ENCODE results near the gene TMOD1.
A peak's percentile ranks its signal among the peaks of the same experiment; 100 is the strongest.
"Not testable (repeated sequence)": the region's sequence is repeated elsewhere in the genome, so short reads cannot be mapped to it uniquely, and the experiment has no call there.

TMOD1 gene

DNA sequence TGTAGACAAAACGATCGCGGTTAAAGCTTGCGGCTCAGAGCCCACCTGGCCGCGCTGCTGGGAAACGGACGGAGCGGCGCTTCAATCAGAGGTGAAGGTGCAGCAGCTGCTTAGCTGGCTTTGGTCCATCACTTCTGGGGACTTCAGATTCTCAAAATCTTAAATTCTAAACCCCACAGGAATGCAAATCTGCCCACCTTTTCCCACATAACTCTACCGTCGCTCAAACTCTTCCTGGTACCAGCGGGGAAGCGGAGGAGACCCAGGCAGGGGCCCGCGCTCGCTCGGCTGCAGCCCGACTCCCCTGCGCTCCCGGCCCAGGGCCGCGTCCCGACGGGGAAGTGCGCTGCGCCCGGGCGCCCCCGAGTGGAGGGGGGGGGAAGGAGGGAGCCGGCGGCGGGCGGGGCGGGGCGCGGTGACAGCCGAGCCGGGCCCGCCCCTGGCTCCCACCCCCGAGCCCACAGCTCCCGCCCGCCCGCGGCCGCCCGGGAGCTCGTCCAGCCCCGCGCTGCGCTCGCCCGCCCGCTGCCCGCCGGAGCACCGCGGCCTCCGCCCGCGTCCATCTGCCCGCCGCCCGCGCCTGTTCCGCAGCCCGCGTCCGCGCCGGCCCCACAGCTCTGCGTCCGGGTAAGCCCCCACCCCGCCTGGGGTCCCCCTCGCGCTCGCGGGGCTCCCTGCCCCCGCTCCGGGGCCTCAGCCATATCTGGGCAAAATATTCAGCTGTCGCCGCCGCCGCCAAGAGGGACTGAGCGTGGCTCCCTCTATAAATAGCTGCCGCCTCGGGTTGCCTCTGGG, at the start of gene TMOD1:
Gene TMOD1, plus strand, starts transcription at position 490 of the 795 bp plus-strand sequence. CDS start 22,523 bp downstream, outside the sequence.
- in situ Hi-C loops (cut with HindIII; ENCODE audit: low pct_unique_long_range_greater_than_20kb, low sequenced_read_pairs) = no loop called here
- DNase-seq (ENCODE audit: low read depth in 1 of 2, low spot score in 1 of 2) = peak; percentile 72 to 87

DNA sequence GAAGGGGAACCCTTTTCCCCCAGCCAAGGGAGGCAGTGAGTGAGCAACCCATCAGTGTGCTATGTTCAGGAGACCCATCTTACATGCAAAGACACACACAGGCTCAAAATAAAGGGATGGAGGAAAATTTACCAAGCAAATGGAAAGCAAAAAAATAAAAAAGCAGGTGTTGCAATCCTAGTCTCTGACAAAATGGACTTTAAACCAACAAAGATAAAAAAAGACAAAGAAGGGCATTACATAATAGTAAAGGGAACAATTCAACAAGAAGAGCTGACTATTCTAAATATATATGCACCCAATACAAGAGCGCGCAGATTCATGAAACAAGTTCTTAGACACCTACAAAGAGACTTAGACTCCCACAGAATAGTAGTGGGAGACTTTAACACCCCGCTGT, 47.9 kb upstream of the TMOD1 start:
- in situ Hi-C loops (cut with HindIII; ENCODE audit: low pct_unique_long_range_greater_than_20kb, low sequenced_read_pairs) = not testable (repeated sequence)

More for the DNA sequence above, at the start of gene TMOD1:
- TF ChIP-seq JUND (IDR thresholded peaks at IDR 0.05; ENCODE audit: low read depth) = no peak

DNA sequence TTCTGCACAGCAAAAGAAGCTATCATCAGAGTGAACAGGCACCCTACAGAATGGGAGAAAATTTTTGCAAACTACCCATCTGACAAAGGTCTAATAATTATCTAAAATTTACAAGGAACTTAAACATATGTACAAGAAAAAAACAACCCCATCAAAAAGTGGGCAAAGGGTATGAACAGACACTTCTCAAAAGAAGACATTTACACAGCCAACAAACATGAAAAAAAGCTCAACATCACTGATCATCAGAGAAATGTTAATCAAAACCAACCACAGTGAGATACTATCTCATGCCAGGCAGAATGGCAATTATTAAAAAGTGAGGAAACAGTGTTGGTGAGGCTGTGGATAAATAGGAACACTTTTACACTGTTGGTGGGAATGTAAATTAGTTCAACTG, 44.6 kb upstream of the TMOD1 start:
- DNase-seq (ENCODE audit: low read depth in 1 of 2, low spot score in 1 of 2); in situ Hi-C loops (cut with HindIII; ENCODE audit: low pct_unique_long_range_greater_than_20kb, low sequenced_read_pairs): not testable (repeated sequence)

More for the DNA sequence above, 47.9 kb upstream of the TMOD1 start:
- not testable (repeated sequence) for DNase-seq (ENCODE audit: low read depth in 1 of 2, low spot score in 1 of 2)

DNA sequence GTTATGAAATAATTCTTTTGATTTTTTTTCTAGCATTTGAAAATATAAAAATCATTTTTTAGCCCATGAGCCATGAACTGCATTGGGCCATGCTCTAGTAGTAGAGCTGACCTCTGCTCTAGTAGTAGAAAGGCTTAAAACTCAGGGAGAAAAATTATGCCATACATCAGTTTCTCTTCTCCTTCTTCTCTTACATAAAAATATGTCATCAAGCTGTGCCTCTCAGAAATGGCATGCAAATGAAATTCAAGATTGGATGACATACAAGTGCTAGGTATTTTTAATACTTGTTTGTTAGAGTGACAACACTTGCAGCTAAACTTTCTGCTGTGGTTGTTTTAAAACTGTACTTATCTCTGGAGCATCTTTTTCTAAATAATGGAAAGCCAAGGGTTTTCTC, 42.1 kb upstream of the TMOD1 start:
- in situ Hi-C loops (cut with HindIII; ENCODE audit: low pct_unique_long_range_greater_than_20kb, low sequenced_read_pairs) = no loop called here
- TF ChIP-seq JUND (IDR thresholded peaks at IDR 0.05; ENCODE audit: low read depth) = no peak

DNA sequence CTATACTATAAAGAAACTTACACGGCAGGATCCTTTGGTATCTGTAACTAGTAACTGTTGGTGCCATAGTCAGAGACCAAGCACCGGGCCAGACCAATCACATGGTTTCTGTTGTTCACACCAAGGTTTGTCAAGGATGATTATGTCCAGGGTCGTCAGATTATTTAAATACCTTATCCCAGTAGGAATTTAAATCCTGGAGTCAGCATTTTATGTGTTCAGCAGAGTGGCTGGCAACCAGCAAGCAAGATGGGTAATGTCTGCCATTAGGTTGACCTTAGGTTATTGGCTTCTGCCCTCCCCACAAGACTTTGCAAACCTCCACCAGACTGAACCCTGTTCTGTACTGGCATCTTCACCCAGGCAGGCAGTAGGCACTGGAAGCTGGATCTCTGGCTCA, 39.3 kb upstream of the TMOD1 start:
- no peak for TF ChIP-seq JUND (IDR thresholded peaks at IDR 0.05; ENCODE audit: low read depth)
- DNase-seq (ENCODE audit: low read depth in 1 of 2, low spot score in 1 of 2) = no peak
- in situ Hi-C loops (cut with HindIII; ENCODE audit: low pct_unique_long_range_greater_than_20kb, low sequenced_read_pairs) = no loop called here

More for the DNA sequence above, 42.1 kb upstream of the TMOD1 start:
- DNase-seq (ENCODE audit: low read depth in 1 of 2, low spot score in 1 of 2) = no peak

DNA sequence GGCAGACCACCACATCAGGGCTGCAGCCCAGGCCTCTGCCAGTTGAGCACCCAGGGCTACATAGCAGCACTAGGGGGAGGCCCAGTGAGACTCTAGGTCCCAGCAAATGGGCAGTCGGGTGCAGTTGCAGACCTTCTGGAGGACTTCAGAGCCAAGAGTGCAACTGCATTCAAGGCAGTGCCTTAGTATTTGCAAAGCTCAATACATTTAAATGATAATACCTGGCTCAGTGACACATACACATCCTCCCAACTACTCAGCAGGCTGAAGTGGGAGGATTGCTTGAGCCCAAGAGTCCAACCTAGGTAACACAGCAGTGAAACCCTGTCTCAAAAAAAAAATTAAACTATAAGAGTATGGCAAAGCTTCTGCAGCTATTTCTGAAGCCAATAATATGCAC, 38.6 kb upstream of the TMOD1 start:
- TF ChIP-seq JUND (IDR thresholded peaks at IDR 0.05; ENCODE audit: low read depth) = no peak
- DNase-seq (ENCODE audit: low read depth in 1 of 2, low spot score in 1 of 2) = no peak
- in situ Hi-C loops (cut with HindIII; ENCODE audit: low pct_unique_long_range_greater_than_20kb, low sequenced_read_pairs) = no loop called here

DNA sequence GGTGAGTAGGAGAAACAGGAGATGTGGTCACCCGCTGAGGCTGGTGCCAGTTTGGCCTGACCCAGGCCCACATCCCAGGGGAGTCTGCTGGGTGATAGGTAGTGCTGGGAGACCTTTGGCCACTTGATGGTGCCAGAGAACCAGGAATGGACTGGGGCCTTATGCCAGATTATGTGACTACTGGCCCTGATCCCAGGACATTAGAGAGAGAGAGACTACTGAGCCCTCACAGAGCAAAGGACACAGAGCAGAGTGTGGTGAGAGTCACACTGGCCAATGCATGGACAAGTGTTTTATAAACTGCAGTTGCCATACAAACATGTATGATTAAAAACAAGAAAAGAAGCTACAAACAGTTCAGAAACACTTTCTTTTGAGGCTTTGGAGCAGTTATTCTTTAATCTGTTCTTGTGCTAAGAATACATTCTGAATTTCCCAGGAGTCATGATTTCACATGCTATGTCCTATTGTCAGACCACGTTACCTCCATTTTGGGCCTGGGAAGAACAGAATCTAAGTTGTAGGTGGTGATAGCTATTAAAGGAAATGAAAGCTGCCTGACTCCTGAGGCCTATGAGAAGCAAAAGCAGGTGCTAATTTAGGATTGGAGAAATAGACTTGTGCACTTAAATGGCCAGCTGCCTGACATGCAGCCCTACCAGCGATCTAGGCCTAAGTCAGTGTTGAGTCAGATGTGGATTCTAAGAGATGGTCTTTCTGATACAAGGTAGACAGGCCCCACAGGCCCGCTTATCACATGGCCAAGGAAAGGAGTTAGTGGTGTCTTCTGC, 32.6 kb upstream of the TMOD1 start:
- no peak for TF ChIP-seq JUND (IDR thresholded peaks at IDR 0.05; ENCODE audit: low read depth)
- peak; percentile 47 to 76 for DNase-seq (ENCODE audit: low read depth in 1 of 2, low spot score in 1 of 2)
- in situ Hi-C loops (cut with HindIII; ENCODE audit: low pct_unique_long_range_greater_than_20kb, low sequenced_read_pairs) = no loop called here

DNA sequence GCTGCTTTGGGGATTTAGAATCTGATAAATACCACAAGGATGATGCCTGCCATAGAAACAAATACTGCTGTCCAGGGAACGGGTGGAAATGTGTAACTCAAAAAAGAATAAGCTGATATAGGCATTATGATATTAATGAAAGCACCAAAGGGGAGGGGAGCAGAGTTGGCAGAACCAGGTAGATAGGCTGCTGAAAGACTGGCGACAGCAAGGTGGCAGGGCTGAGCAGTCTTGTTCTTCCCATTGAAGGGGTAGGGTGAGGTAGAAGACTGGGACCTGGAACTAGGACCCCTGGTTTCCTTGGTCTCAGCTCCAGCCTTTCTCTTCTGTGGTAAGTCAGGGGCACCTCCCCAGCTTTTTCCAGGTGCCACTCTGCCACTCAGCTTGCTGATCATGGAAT, 31.4 kb upstream of the TMOD1 start:
- in situ Hi-C loops (cut with HindIII; ENCODE audit: low pct_unique_long_range_greater_than_20kb, low sequenced_read_pairs) = no loop called here
- TF ChIP-seq JUND (IDR thresholded peaks at IDR 0.05; ENCODE audit: low read depth) = no peak
- peak in 1 of 2 experiments; percentile 30 for DNase-seq (ENCODE audit: low read depth in 1 of 2, low spot score in 1 of 2)

DNA sequence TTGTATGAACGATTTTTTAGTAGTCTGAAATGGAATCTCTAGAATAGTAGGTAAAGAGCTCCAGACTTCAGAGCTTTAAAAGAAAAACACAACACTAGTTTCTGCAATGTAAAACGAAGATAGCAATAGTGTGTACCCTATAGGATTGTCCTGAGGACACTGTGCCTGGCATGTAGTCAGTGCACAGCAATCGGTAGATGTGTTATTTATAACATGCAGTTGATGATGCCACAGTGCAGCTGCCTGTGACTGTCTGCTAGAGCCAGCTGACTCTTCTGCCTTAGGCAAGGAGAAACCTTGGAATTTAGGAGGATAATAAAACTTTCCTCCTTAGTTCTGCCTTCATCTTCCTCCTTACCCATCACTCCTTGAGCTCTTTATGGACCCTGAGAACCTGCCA, 27.7 kb upstream of the TMOD1 start:
- TF ChIP-seq JUND (IDR thresholded peaks at IDR 0.05; ENCODE audit: low read depth) = no peak
- no peak for DNase-seq (ENCODE audit: low read depth in 1 of 2, low spot score in 1 of 2)
- in situ Hi-C loops (cut with HindIII; ENCODE audit: low pct_unique_long_range_greater_than_20kb, low sequenced_read_pairs) = no loop called here

DNA sequence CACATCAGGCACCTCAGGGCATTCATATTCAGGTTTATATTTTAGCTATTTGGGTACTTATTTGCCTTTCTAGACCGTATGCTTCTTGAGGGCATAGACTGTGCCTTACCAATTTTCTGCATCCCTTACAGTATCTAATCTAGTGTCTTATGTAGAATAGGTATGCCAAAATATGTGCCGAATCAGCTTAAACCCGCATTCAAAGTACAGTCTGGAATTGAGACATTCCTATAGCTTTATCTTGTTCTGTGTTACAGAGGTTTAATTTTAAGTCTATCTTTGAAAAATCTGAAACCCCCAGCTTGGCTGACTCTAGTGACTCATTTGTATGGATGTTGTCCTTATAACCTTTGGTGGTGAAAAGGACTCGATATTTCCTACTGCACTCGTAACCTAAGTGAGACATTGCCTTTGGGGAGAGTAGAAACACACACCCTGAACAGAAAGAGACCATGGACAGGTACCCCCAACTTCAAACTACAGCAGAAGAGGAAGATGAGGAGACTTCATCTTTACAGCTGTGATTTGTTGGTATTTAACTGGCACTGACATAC, 27.0 kb upstream of the TMOD1 start:
- no peak for DNase-seq (ENCODE audit: low read depth in 1 of 2, low spot score in 1 of 2)
- in situ Hi-C loops (cut with HindIII; ENCODE audit: low pct_unique_long_range_greater_than_20kb, low sequenced_read_pairs) = no loop called here
- no peak for TF ChIP-seq JUND (IDR thresholded peaks at IDR 0.05; ENCODE audit: low read depth)

DNA sequence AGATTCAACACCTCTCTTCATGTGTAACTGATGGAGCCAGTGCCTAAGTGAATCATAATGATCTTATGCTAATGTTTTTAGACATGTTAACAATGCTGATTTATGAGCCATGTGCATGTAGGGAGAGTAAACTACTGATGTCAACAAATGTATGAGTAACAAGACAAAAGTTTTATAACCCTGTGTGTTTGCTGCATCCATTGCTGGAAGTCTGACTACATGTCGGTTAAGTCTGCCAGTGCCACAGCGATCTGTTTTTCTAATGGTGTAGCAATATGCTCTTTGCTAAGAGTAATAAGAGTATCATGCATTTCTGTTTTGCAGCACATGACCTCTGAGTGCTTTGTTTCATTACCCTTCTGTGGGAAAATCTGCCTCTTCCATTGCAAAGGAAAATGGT, 26.4 kb upstream of the TMOD1 start:
- TF ChIP-seq JUND (IDR thresholded peaks at IDR 0.05; ENCODE audit: low read depth) = no peak
- in situ Hi-C loops (cut with HindIII; ENCODE audit: low pct_unique_long_range_greater_than_20kb, low sequenced_read_pairs) = no loop called here
- no peak for DNase-seq (ENCODE audit: low read depth in 1 of 2, low spot score in 1 of 2)

DNA sequence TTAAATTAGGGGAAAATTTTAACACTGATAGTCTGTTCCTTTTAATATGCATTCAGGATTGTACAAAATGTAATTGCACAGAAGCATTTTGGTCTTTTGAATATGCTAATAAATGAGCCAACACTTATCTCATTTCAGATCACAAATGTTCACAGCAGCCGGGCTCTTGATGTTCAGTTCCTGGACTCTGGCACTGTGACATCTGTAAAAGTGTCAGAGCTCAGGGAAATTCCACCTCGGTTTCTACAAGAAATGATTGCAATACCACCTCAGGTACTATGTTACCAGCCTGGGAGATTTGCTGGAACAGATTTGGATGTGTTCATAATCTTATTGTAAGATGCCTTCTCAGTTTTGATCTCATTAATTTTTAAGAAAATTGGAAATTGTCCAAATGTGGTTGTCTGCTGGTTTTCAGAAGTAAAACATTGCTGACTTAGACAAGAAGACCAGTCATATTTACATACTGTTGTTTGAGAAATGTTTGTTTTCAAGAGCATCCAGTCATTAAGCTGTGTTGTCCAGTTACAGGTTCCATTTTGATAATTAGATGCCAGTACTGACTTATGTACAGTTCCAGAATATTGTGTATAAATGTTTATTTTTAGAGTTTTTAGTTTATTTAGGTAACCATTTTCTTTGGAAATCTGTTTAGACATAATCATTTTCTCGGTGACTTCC, 23.0 kb upstream of the TMOD1 start:
- TF ChIP-seq JUND (IDR thresholded peaks at IDR 0.05; ENCODE audit: low read depth) = no peak
- DNase-seq (ENCODE audit: low read depth in 1 of 2, low spot score in 1 of 2) = no peak
- in situ Hi-C loops (cut with HindIII; ENCODE audit: low pct_unique_long_range_greater_than_20kb, low sequenced_read_pairs) = no loop called here

All from T47D (cell line).